Measurements from ENCODE around the gene SLC24A4. TPM values are rescaled to one million over a fixed set of nuclear protein-coding genes. Genes with fewer than 3 reads are reported as not detected.

Gene SLC24A4
- total and polyA plus RNA-seq, 12 donors, result 0.08 to 0.74 (median 0.24) TPM

GRCh38 chr14:92373336-92373735 is 50.4 kb downstream of the SLC24A4 start:
- intact Hi-C loops (cut with DNase I), result no loop called here
- ATAC-seq, result no peak

GRCh38 chr14:92380131-92380530 is 57.2 kb downstream of the SLC24A4 start:
- Histone ChIP-seq H3K36me3 (no peaks in the 10 kb centered on the region), H3K4me1 (no peaks in the 10 kb centered on the region), H3K9me3 (no peaks in the 10 kb centered on the region), H3K27me3 (peaks cover 0 to 21% (median 0%) of the 10 kb centered on the region in 7 donors), H3K4me3 (no peak overlapping the region), H3K27ac (no peak overlapping the region)
- intact Hi-C loops (cut with DNase I), result no loop called here
- no peak for ATAC-seq
- DNase-seq, result no peak
- TF ChIP-seq CTCF (IDR thresholded peaks at IDR 0.05), result no peak
- 81 to 82% methylated on average over 10 of the region's 10 CpGs for WGBS, 2 donors

More at GRCh38 chr14:92373336-92373735, 50.4 kb downstream of the SLC24A4 start:
- DNase-seq, result no peak
- H3K27ac ChIP-seq, result no peak overlapping the region
- H3K9me3 ChIP-seq, result no peaks in the 10 kb centered on the region
- H3K36me3 ChIP-seq, result no peaks in the 10 kb centered on the region
- TF ChIP-seq CTCF (IDR thresholded peaks at IDR 0.05), result no peak
- no peaks in the 10 kb centered on the region for H3K4me1 ChIP-seq
- no peak overlapping the region for H3K4me3 ChIP-seq
- H3K27me3 ChIP-seq, result peaks cover 0 to 5% (median 0%) of the 10 kb centered on the region in 7 donors
- WGBS, 2 donors, result 72 to 75% methylated on average over 7 of the region's 7 CpGs

GRCh38 chr14:92380582-92380981 is 57.6 kb downstream of the SLC24A4 start:
- Histone ChIP-seq H3K4me3 (no peak overlapping the region), H3K27me3 (peaks cover 0 to 21% (median under 1%) of the 10 kb centered on the region in 7 donors), H3K27ac (no peak overlapping the region), H3K36me3 (no peaks in the 10 kb centered on the region), H3K4me1 (peaks cover 0 to under 1% (median 0%) of the 10 kb centered on the region in 9 donors), H3K9me3 (no peaks in the 10 kb centered on the region)
- 93 to 96% methylated on average over 9 of the region's 9 CpGs for WGBS, 2 donors
- intact Hi-C loops (cut with DNase I), result no loop called here
- no peak for TF ChIP-seq CTCF (IDR thresholded peaks at IDR 0.05)
- ATAC-seq (no peak), DNase-seq (no peak)

DNA sequence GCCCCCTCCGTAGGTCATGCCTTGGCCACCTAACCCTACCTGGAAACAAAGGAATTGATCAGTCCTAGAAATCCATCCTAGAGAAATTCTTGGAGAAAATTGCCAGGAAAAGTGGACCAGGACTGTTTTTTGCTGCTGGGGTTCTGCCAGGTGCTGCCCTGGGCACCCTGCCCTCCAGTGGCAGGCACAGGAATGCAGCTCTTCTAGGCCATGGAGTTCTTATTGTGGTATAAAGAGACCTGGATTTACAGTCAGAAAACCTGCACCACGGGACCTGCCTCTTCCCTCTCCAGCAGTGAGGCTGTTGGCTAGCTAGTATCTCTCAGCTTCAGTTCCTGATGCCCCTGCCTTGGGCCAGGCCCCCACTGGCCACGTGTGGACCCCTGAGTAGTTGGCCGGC is 59.7 kb downstream of the SLC24A4 start:
- ATAC-seq (peak in 2 of 8 donors; percentile 45 to 52), DNase-seq (no peak)
- Histone ChIP-seq H3K4me1 (peaks cover 0 to 18% (median 0%) of the 10 kb centered on the region in 9 donors), H3K27ac (no peak overlapping the region), H3K36me3 (no peaks in the 10 kb centered on the region), H3K9me3 (no peaks in the 10 kb centered on the region), H3K4me3 (no peak overlapping the region), H3K27me3 (peaks cover 0 to 17% (median 4%) of the 10 kb centered on the region in 7 donors)
- intact Hi-C loops (cut with DNase I), result no loop called here
- peak in 7 of 9 donors; percentile 32 to 54 (median 38) for TF ChIP-seq CTCF (IDR thresholded peaks at IDR 0.05)
- WGBS, 2 donors, result 68 to 69% methylated on average over 4 of the region's 4 CpGs

Measured in heart right ventricle (tissue), 16 donors.